Measurements from ENCODE around the gene CEP112.
A peak's percentile ranks its signal among the peaks of the same experiment; 100 is the strongest.

The CEP112 gene

GRCh38 chr17:65750631-65751115 lies 441.3 kb downstream of the CEP112 start:
- peak; percentile 95 for ATAC-seq
- TF ChIP-seq ISL1 (CRISPR knock-in tag; IDR thresholded peaks at IDR 0.05) (peak; percentile 87), TOX (CRISPR knock-in tag; IDR thresholded peaks at IDR 0.05; ENCODE audit: borderline replicate concordance) (no peak)

- ATAC-seq = peak; percentile 46; the same call in 2 of the 3 replicates
- TF ChIP-seq TCF4 (CRISPR knock-in tag; IDR thresholded peaks at IDR 0.05; ENCODE audit: borderline replicate concordance) = no peak
- TF ChIP-seq RARB (CRISPR knock-in tag; IDR thresholded peaks at IDR 0.05) = no peak
These were observed 441.8 kb downstream of the CEP112 start for GRCh38 chr17:65750166-65750565.

GRCh38 chr17:65749479-65749878 lies 442.5 kb downstream of the CEP112 start:
- TF ChIP-seq POU6F1 (CRISPR knock-in tag; IDR thresholded peaks at IDR 0.05; ENCODE audit: borderline replicate concordance, low read depth) = no peak
- no peak for TF ChIP-seq TOX (CRISPR knock-in tag; IDR thresholded peaks at IDR 0.05; ENCODE audit: borderline replicate concordance)
- TF ChIP-seq PPARA (CRISPR knock-in tag; IDR thresholded peaks at IDR 0.05; ENCODE audit: borderline replicate concordance) = no peak
- TF ChIP-seq BACH2 (CRISPR knock-in tag; IDR thresholded peaks at IDR 0.05; ENCODE audit: borderline replicate concordance) = no peak
- no peak for TF ChIP-seq ZC3H10 (CRISPR knock-in tag; IDR thresholded peaks at IDR 0.05)
- TF ChIP-seq ZNF8 (CRISPR knock-in tag; IDR thresholded peaks at IDR 0.05) = no peak
- TF ChIP-seq TSHZ2 (CRISPR knock-in tag; IDR thresholded peaks at IDR 0.05) = no peak
- no peak for TF ChIP-seq PATZ1 (CRISPR knock-in tag; IDR thresholded peaks at IDR 0.05; ENCODE audit: borderline replicate concordance)
- TF ChIP-seq RARB (CRISPR knock-in tag; IDR thresholded peaks at IDR 0.05) = no peak
- no peak for ATAC-seq

- TF ChIP-seq CSDC2 (CRISPR knock-in tag; IDR thresholded peaks at IDR 0.05) (no peak), CSRNP3 (CRISPR knock-in tag; IDR thresholded peaks at IDR 0.05) (no peak)
- no peak for ATAC-seq
These were observed 446.7 kb downstream of the CEP112 start for GRCh38 chr17:65745241-65745640.

- ATAC-seq = peak; percentile 62
- TF ChIP-seq BACH2 (CRISPR knock-in tag; IDR thresholded peaks at IDR 0.05; ENCODE audit: borderline replicate concordance) (no peak), CREB5 (CRISPR knock-in tag; IDR thresholded peaks at IDR 0.05; ENCODE audit: low read depth) (no peak), ZC3H10 (CRISPR knock-in tag; IDR thresholded peaks at IDR 0.05) (no peak), TOX (CRISPR knock-in tag; IDR thresholded peaks at IDR 0.05; ENCODE audit: borderline replicate concordance) (no peak), ZNF565 (CRISPR knock-in tag; conservative IDR thresholded peaks at IDR 0.05; ENCODE audit: low read depth) (no peak), TCF4 (CRISPR knock-in tag; IDR thresholded peaks at IDR 0.05; ENCODE audit: borderline replicate concordance) (no peak), PATZ1 (CRISPR knock-in tag; IDR thresholded peaks at IDR 0.05; ENCODE audit: borderline replicate concordance) (no peak), SNAI2 (CRISPR knock-in tag; IDR thresholded peaks at IDR 0.05) (no peak), GLIS3 (CRISPR knock-in tag; IDR thresholded peaks at IDR 0.05) (no peak), PPARA (CRISPR knock-in tag; IDR thresholded peaks at IDR 0.05; ENCODE audit: borderline replicate concordance) (no peak), CSRNP3 (CRISPR knock-in tag; IDR thresholded peaks at IDR 0.05) (no peak), RARB (CRISPR knock-in tag; IDR thresholded peaks at IDR 0.05) (no peak), CSDC2 (CRISPR knock-in tag; IDR thresholded peaks at IDR 0.05) (no peak), ISL1 (CRISPR knock-in tag; IDR thresholded peaks at IDR 0.05) (no peak), ARNTL (CRISPR knock-in tag; IDR thresholded peaks at IDR 0.05; ENCODE audit: borderline replicate concordance, low read depth) (no peak), ESRRG (CRISPR knock-in tag; IDR thresholded peaks at IDR 0.05) (no peak), ZNF8 (CRISPR knock-in tag; IDR thresholded peaks at IDR 0.05) (no peak), ZNF70 (CRISPR knock-in tag; IDR thresholded peaks at IDR 0.05) (no peak)
These were observed 448.7 kb downstream of the CEP112 start for GRCh38 chr17:65743308-65743655.
